ENCODE data around the gene TP53TG5. TPM values are rescaled to one million over a fixed set of nuclear protein-coding genes. Genes with fewer than 3 reads are reported as not detected.

The TP53TG5 gene
- total RNA-seq, 1 donor from 2014 or later = not detected

DNA sequence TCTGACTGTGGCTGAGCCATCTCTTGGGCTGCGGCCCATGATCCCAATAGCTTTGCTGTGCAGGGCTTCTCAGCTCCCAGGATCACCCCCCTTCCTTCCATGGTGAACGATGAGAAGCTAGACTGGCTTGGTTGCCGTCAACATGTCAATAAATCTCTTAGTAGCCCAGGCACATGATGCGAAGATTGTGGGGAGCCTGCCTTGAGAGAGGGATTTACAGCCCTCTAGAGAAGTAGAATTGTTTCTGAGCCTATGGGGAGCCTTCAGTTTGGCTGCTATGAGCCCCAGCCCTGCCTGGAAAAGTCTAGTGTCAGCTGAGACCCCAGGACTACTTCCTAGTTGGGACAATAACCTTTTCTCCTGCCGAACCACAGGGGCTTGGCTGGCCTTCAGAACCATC is 34.5 kb upstream of the TP53TG5 start:
- H3K27ac Mint-ChIP-seq = no peak overlapping the region
- no peak for TF ChIP-seq CTCF (conservative IDR thresholded peaks at IDR 0.05)
- no peak overlapping the region for H3K4me3 Mint-ChIP-seq
- no peaks in the 10 kb centered on the region for H3K9me3 Mint-ChIP-seq
- peaks cover 1% of the 10 kb centered on the region for H3K36me3 Mint-ChIP-seq
- peaks cover 17% of the 10 kb centered on the region for H3K4me1 Mint-ChIP-seq (ENCODE audit: unreplicated experiment)
- DNase-seq (ENCODE audit: extremely low spot score, unreplicated experiment) = no peak
- H3K27me3 Mint-ChIP-seq = peaks cover 8% of the 10 kb centered on the region

GRCh38 chr20:45410887-45411286 is 32.8 kb upstream of the TP53TG5 start:
- Mint-ChIP-seq H3K4me1 (ENCODE audit: unreplicated experiment) (peaks cover 17% of the 10 kb centered on the region), H3K27me3 (peaks cover 14% of the 10 kb centered on the region), H3K27ac (no peak overlapping the region), H3K9me3 (no peaks in the 10 kb centered on the region), H3K36me3 (peaks cover 3% of the 10 kb centered on the region), H3K4me3 (no peak overlapping the region)
- no peak for DNase-seq (ENCODE audit: extremely low spot score, unreplicated experiment)
- TF ChIP-seq CTCF (conservative IDR thresholded peaks at IDR 0.05) = no peak

DNA sequence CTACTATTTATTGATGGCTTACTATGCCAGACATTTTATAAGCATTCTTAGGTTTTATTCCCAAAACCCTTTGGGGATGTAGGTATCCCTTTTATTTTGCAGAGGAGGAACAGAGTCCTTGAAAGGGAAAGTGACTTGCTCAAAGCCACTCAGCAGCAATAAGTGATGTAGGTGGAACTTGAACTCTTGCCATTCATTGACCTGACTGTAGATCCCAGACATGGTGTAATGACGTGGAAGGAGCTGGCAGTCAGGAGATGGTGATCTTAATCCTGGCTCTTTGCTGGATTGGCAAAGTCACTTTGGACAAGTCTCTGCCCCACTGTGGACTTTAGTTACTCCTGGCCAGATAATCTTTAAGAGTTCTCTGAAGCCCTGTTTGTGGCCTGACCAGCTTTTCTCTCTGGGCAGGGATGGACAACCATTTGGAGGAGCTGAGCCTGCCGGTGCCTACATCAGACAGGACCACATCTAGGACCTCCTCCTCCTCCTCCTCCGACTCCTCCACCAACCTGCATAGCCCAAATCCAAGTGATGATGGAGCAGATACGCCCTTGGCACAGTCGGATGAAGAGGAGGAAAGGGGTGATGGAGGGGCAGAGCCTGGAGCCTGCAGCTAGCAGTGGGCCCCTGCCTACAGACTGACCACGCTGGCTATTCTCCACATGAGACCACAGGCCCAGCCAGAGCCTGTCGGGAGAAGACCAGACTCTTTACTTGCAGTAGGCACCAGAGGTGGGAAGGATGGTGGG is 31.6 kb upstream of the TP53TG5 start:
- DNase-seq (ENCODE audit: extremely low spot score, unreplicated experiment) = no peak
- no peak for TF ChIP-seq CTCF (conservative IDR thresholded peaks at IDR 0.05)
- Mint-ChIP-seq H3K9me3 (no peaks in the 10 kb centered on the region), H3K4me1 (ENCODE audit: unreplicated experiment) (peaks cover 11% of the 10 kb centered on the region), H3K4me3 (no peak overlapping the region), H3K36me3 (peaks cover 3% of the 10 kb centered on the region), H3K27ac (no peak overlapping the region), H3K27me3 (peaks cover 22% of the 10 kb centered on the region)

GRCh38 chr20:45408646-45409213 is 30.6 kb upstream of the TP53TG5 start:
- TF ChIP-seq CTCF (conservative IDR thresholded peaks at IDR 0.05) = no peak
- H3K4me1 Mint-ChIP-seq (ENCODE audit: unreplicated experiment) = peaks cover 13% of the 10 kb centered on the region
- peaks cover 3% of the 10 kb centered on the region for H3K36me3 Mint-ChIP-seq
- no peak for DNase-seq (ENCODE audit: extremely low spot score, unreplicated experiment)
- H3K27me3 Mint-ChIP-seq = peaks cover 32% of the 10 kb centered on the region
- H3K4me3 Mint-ChIP-seq = no peak overlapping the region
- H3K27ac Mint-ChIP-seq = no peak overlapping the region
- no peaks in the 10 kb centered on the region for H3K9me3 Mint-ChIP-seq

DNA sequence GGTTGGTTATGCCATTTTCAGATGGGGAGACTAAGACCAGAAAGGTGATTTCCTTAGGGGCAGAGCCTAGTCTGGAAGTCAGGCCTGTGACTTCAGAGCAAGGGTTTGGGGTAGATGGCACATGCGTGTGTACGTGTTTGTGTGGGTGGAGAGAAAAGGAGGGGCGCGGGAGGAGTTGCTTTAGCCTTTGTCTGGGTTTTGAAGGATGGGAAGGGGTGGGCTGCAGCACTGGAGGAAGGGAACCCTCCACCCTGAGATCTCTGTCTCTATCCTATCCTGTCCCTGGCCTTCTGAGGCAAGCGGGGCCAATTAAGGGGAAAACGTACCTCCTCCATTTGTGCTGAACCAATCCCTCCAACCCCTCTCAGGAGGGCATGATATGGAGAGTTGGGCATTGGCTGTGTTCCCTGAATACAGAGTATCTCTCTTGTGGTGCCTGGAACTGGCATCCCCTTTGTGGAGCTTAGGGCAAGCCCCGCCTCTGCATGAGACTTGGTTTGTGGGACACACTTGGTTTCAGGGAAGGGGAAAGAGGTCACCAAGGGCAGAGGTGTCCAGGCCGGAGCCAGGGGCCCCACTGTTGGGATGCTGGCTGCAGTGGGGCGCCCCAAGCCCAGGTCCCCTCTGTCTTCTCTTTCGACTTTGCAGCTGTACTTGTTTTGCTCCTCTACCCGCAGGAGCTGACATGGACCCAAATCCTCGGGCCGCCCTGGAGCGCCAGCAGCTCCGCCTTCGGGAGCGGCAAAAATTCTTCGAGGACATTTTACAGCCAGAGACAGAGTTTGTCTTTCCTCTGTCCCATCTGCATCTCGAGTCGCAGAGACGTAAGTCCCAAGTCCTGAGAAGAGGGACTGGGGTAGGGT is 29.9 kb upstream of the TP53TG5 start, which contains the start of gene DBNDD2:
Gene DBNDD2 (plus strand): TSS at position 507 of the 863 bp plus-strand sequence. CDS start 179 bp downstream, at position 686.
- H3K9me3 Mint-ChIP-seq = no peaks in the 10 kb centered on the region
- peak within 1 kb of the TSS; percentile 89 for H3K4me3 Mint-ChIP-seq
- peaks cover 39% of the 10 kb centered on the region for H3K27me3 Mint-ChIP-seq
- no peak for DNase-seq (ENCODE audit: extremely low spot score, unreplicated experiment)
- no peak for TF ChIP-seq CTCF (conservative IDR thresholded peaks at IDR 0.05)
- H3K4me1 Mint-ChIP-seq (ENCODE audit: unreplicated experiment) = peaks cover 13% of the 10 kb centered on the region
- peaks cover 3% of the 10 kb centered on the region for H3K36me3 Mint-ChIP-seq
- H3K27ac Mint-ChIP-seq = peak within 1 kb of the TSS; percentile 79

Data from type B pancreatic cell (in vitro differentiated cells).